IMR-90 (cell line): Measurements from ENCODE around the gene RALGPS1. TPM values are rescaled to one million over a fixed set of nuclear protein-coding genes. Genes with fewer than 3 reads are reported as not detected.
A peak's percentile ranks its signal among the peaks of the same experiment; 100 is the strongest.

Experiments
- ATAC-seq: fragments of 200-7000 bp; cut with Tn5 transposase; 2 replicates; pipeline ENCODE4 v1.9.1; 2020; ENCODE audit warnings: low read depth, mild to moderate bottlenecking, moderate library complexity
- BruUV-seq: library from RNA; stranded (reverse); fragments of 400-500 nt; replicated peaks from 2 replicates; lab custom pipeline; 2021; lab: Mats Ljungman, UMichigan
- CTCF ChIA-PET: fragments of 300-600 bp; formaldehyde crosslinking; extraction: SDS; loops from one replicate; lab custom pipeline; 2021; ENCODE audit warnings: antibody characterized with exemption; lab: Yijun Ruan, JAX
- POLR2A ChIA-PET: fragments of 300-600 bp; sonication (Branson Sonifier 250); formaldehyde crosslinking; loops from one replicate; lab custom pipeline; 2022; ENCODE audit warnings: antibody characterized with exemption; ENCODE audit not compliant: unreplicated experiment; lab: Charles Lee
- DNase-seq: peaks from one replicate; pipeline ENCODE4 v3.0.0; 2013
- H2AFZ ChIP-seq: replicated peaks from 2 replicates; pipeline ENCODE3; 2013; ENCODE audit warnings: low read length, mild to moderate bottlenecking; ENCODE audit not compliant: poor library complexity
- H2AK5ac ChIP-seq: 2 replicates; pipeline ENCODE4 v1.6.1; 2013; ENCODE audit warnings: low read depth, low read length, inconsistent platforms
- H2AK9ac ChIP-seq: replicated peaks from 2 replicates; pipeline ENCODE3; 2013; ENCODE audit warnings: mild to moderate bottlenecking, low read depth, low read length, moderate library complexity; ENCODE audit not compliant: poor library complexity
- H2BK120ac ChIP-seq: 2 replicates; pipeline ENCODE4 v1.6.1; 2013; ENCODE audit warnings: low read depth, low read length, inconsistent platforms
- H2BK15ac ChIP-seq: 3 replicates; pipeline ENCODE4 v1.6.1; 2013; ENCODE audit warnings: low read depth, low read length, inconsistent platforms
- H2BK20ac ChIP-seq: 2 replicates; pipeline ENCODE4 v1.6.1; 2013; ENCODE audit warnings: low read depth, mild to moderate bottlenecking, inconsistent platforms, low read length, moderate library complexity
- H2BK5ac ChIP-seq: 2 replicates; pipeline ENCODE4 v1.6.1; 2013; ENCODE audit warnings: mild to moderate bottlenecking, low read depth, low read length, inconsistent platforms; ENCODE audit not compliant: poor library complexity, severe bottlenecking
- H3K14ac ChIP-seq: replicated peaks from 2 replicates; pipeline ENCODE4 v1.6.1; 2013; ENCODE audit warnings: low read depth, low read length, inconsistent platforms
- H3K18ac ChIP-seq: 2 replicates; pipeline ENCODE4 v1.6.1; 2013; ENCODE audit warnings: low read depth, low read length, control low read depth
- H3K23ac ChIP-seq: 2 replicates; pipeline ENCODE4 v1.6.1; 2013; ENCODE audit warnings: low read depth, low read length, inconsistent platforms
- H3K27ac ChIP-seq: 2 replicates; pipeline ENCODE4 v1.5.1; 2013; ENCODE audit warnings: mild to moderate bottlenecking, control low read depth, low read length; ENCODE audit not compliant: insufficient read depth
- H3K27me3 ChIP-seq: 2 replicates; pipeline ENCODE4 v1.6.1; 2013; ENCODE audit warnings: low read length; ENCODE audit not compliant: control insufficient read depth, insufficient read depth
- H3K36me3 ChIP-seq: 2 replicates; pipeline ENCODE4 v1.6.1; 2013; ENCODE audit warnings: low read length, mixed read lengths; ENCODE audit not compliant: control insufficient read depth, insufficient read depth
- H3K4ac ChIP-seq: 2 replicates; pipeline ENCODE4 v1.6.1; 2013; ENCODE audit warnings: low read depth, low read length, inconsistent platforms
- H3K4me1 ChIP-seq: 2 replicates; pipeline ENCODE4 v1.6.1; 2013; ENCODE audit warnings: low read length, mixed read lengths; ENCODE audit not compliant: control insufficient read depth, insufficient read depth
- H3K4me2 ChIP-seq: 2 replicates; pipeline ENCODE4 v1.6.1; 2013; ENCODE audit warnings: low read depth, mild to moderate bottlenecking, control low read depth, low read length, moderate library complexity
- H3K4me3 ChIP-seq: 2 replicates; pipeline ENCODE4 v1.5.1; 2013; ENCODE audit warnings: low read depth, mild to moderate bottlenecking, control low read depth, low read length, moderate library complexity; ENCODE audit not compliant: insufficient read depth
- H3K56ac ChIP-seq: 2 replicates; pipeline ENCODE4 v1.6.1; 2013; ENCODE audit warnings: low read length, inconsistent platforms; ENCODE audit not compliant: insufficient read depth; ENCODE audit errors: extremely low read depth
- H3K79me1 ChIP-seq, 2 experiments: 2 replicates each; pipeline ENCODE4 v1.6.1; 2013; ENCODE audit warnings: low read length in 2 of 2, inconsistent platforms in 1 of 2, low read depth in 1 of 2
- H3K9ac ChIP-seq: 2 replicates; pipeline ENCODE4 v1.6.1; 2013; ENCODE audit warnings: low read depth, low read length, control low read depth
- H3K9me1 ChIP-seq: 2 replicates; pipeline ENCODE4 v1.6.1; 2013; ENCODE audit warnings: low read length, inconsistent platforms; ENCODE audit not compliant: insufficient read depth
- H3K9me3 ChIP-seq: 2 replicates; pipeline ENCODE4 v1.6.1; 2013; ENCODE audit warnings: low read length; ENCODE audit not compliant: control insufficient read depth, insufficient read depth
- H4K20me1 ChIP-seq: 2 replicates; pipeline ENCODE4 v1.6.1; 2013; ENCODE audit warnings: low read length, inconsistent platforms; ENCODE audit not compliant: insufficient read depth
- H4K5ac ChIP-seq: 2 replicates; pipeline ENCODE4 v1.6.1; 2013; ENCODE audit warnings: mild to moderate bottlenecking, low read depth, low read length, control low read depth
- H4K8ac ChIP-seq, 2 experiments: 2 replicates each; pipeline ENCODE4 v1.6.1; 2013; ENCODE audit warnings: low read depth in 2 of 2, low read length in 2 of 2, control low read depth in 1 of 2, inconsistent platforms in 1 of 2
- H4K91ac ChIP-seq: 2 replicates; pipeline ENCODE4 v1.6.1; 2013; ENCODE audit warnings: low read depth, low read length, inconsistent platforms; ENCODE audit not compliant: insufficient read depth
- CEBPB ChIP-seq: IDR thresholded peaks from 2 replicates; pipeline ENCODE4 v1.6.1; 2012; ENCODE audit warnings: low read depth, low read length, improper control_type of control experiment
- CTCF ChIP-seq: conservative IDR thresholded peaks from 2 replicates; pipeline ENCODE4 v1.5.1; 2012; ENCODE audit warnings: mild to moderate bottlenecking, low read depth, low read length, improper control_type of control experiment
- MAFK ChIP-seq: IDR thresholded peaks from 2 replicates; pipeline ENCODE4 v1.6.1; 2012; ENCODE audit warnings: low read depth, low read length, improper control_type of control experiment
- MAZ ChIP-seq: IDR thresholded peaks from 2 replicates; pipeline ENCODE4 v1.6.1; 2012; ENCODE audit warnings: low read depth, mild to moderate bottlenecking, low read length, improper control_type of control experiment, moderate library complexity, borderline replicate concordance
- MXI1 ChIP-seq: IDR thresholded peaks from 2 replicates; pipeline ENCODE4 v1.6.1; 2012; ENCODE audit warnings: low read depth, mild to moderate bottlenecking, low read length, moderate library complexity, borderline replicate concordance
- NFE2L2 ChIP-seq: fragments of 150-350 bp; IDR thresholded peaks from 2 replicates; pipeline ENCODE4 v1.6.1; 2016; ENCODE audit warnings: low read depth, mild to moderate bottlenecking, low read length
- POLR2A ChIP-seq: IDR thresholded peaks from 2 replicates; pipeline ENCODE4 v1.6.1; 2012; ENCODE audit warnings: mild to moderate bottlenecking, low read depth, low read length
- RAD21 ChIP-seq: IDR thresholded peaks from 2 replicates; pipeline ENCODE4 v1.6.1; 2012; ENCODE audit warnings: low read length, improper control_type of control experiment
- RCOR1 ChIP-seq: IDR thresholded peaks from 2 replicates; pipeline ENCODE4 v1.6.1; 2012; ENCODE audit warnings: mild to moderate bottlenecking, low read length, improper control_type of control experiment; ENCODE audit not compliant: insufficient replicate concordance
- RFX5 ChIP-seq: IDR thresholded peaks from 2 replicates; pipeline ENCODE4 v1.8.0; 2012; ENCODE audit warnings: low read depth, mild to moderate bottlenecking, low read length, moderate library complexity
- SMC3 ChIP-seq: fragments of 150-350 bp; IDR thresholded peaks from 2 replicates; pipeline ENCODE4 v1.6.1; 2016; ENCODE audit warnings: low read depth, mild to moderate bottlenecking, antibody characterized with exemption, low read length, moderate library complexity
- WGBS, 2 experiments: methylation state at CpG; one replicate each; pipeline versions ENCODE4 v1.1.5 to v1.1.7; 2013; ENCODE audit warnings: missing lambda C conversion rate in 2 of 2; ENCODE audit not compliant: insufficient read length in 1 of 2; ENCODE audit errors: extremely low coverage in 2 of 2; 5-methylcytosine and 5-hydroxymethylcytosine counted together
- dilution Hi-C: fragments of 300-500 bp; cut with HindIII; formaldehyde crosslinking; loops from one replicate; pipeline ENCODE4 v1.14.3; 2018; ENCODE audit warnings: low sequenced_read_pairs; ENCODE audit not compliant: unreplicated experiment
- in situ Hi-C: fragments of 300-500 bp; cut with MboI; formaldehyde crosslinking; loops from 3 replicates; pipeline ENCODE4 v1.14.3; 2019; ENCODE audit warnings: low sequenced_read_pairs, inconsistent platforms, mixed read lengths
- intact Hi-C: fragments of 100-400 bp; cut with micrococcal nuclease; formaldehyde crosslinking; loops from 2 replicates; pipeline ENCODE4 v1.10.0; 2022
- polyA plus RNA-seq, 3 experiments: library from polyadenylated mRNA; depleted of rRNA; stranded (reverse); fragments of >200 nt; gene quantifications; 2 replicates each; pipeline ENCODE4 v1.2.3, GENCODE V29; 2012; ENCODE audit warnings: low replicate concordance in 1 of 3
- total RNA-seq: library from RNA; depleted of rRNA; stranded (reverse); fragments of >200 nt; gene quantifications from 2 replicates; pipeline ENCODE4 v1.2.3, GENCODE V29; 2012
- TF ChIP-seq, protein P1 (sequence below): fragments of 150-350 bp; IDR thresholded peaks from 2 replicates; pipeline ENCODE4 v1.6.1; 2017; ENCODE audit warnings: mild to moderate bottlenecking, antibody characterized with exemption, low read length, low read depth

RALGPS1 gene
- total and polyA plus RNA-seq, 2 of the 4 experiments (the other 2 are of a cell fraction): 0.90 to 2.8 TPM

GRCh38 chr9:127197861-127198430 is 283.4 kb downstream of the RALGPS1 start:
- no peak overlapping the region; the same call in 1 of the 2 replicates for H4K5ac ChIP-seq
- peak overlapping the region; percentile 8 for H2AFZ ChIP-seq
- no peak overlapping the region for H3K27ac ChIP-seq
- ATAC-seq (peak; percentile 10; the same call in 1 of the 2 replicates), DNase-seq (peak; percentile 51)
- in situ Hi-C loops: loop anchor here (5.0 to 10.0 kb wide), 2 partner anchors 233 to 256 kb away; no protein-coding TSS in a partner anchor
- H2BK15ac ChIP-seq: peak overlapping the region; percentile 44; the same call in 1 of the 3 replicates
- no peak overlapping the region for H3K23ac ChIP-seq
- H4K91ac ChIP-seq: 0 out of 2 replicates have a peak overlapping the region, but pooled peaks have one; percentile 33
- CTCF ChIA-PET: interaction anchor here (1.4 to 4.4 kb wide), 4 partner anchors 34 to 257 kb away, joined by 3 to 27 read pairs (median 6); no protein-coding TSS in a partner anchor
- no peak overlapping the region for H3K4me2 ChIP-seq
- H3K9me1 ChIP-seq: peaks cover 12% of the 10 kb centered on the region; the same call in 1 of the 2 replicates
- H3K56ac ChIP-seq: no peak overlapping the region
- dilution Hi-C loops: no loop called here
- H2BK120ac ChIP-seq: peak overlapping the region; percentile 52
- BruUV-seq: no TSS peak
- no peaks in the 10 kb centered on the region for H4K20me1 ChIP-seq
- peak overlapping the region; percentile 11; the same call in 1 of the 2 replicates for H3K18ac ChIP-seq
- no peaks in the 10 kb centered on the region for H3K79me1 ChIP-seq
- H2BK5ac ChIP-seq: no peak overlapping the region
- H3K36me3 ChIP-seq: no peaks in the 10 kb centered on the region
- WGBS, 2 experiments: 50% methylated on average over 3 of the region's 8 CpGs; no CpG with 5 or more reads in 1 of the 2 experiments
- no peak overlapping the region for H3K4me3 ChIP-seq
- H3K4ac ChIP-seq: peak overlapping the region; percentile 40
- H2AK9ac ChIP-seq: peak overlapping the region; percentile 10
- no peak overlapping the region for H3K9ac ChIP-seq
- H3K9me3 ChIP-seq: no peaks in the 10 kb centered on the region
- POLR2A ChIA-PET: no interaction called here
- H3K14ac ChIP-seq: 0 out of 2 replicates have a peak overlapping the region, but pooled peaks have one; percentile 48
- H2AK5ac ChIP-seq: peak overlapping the region; percentile 75; the same call in 1 of the 2 replicates
- peak overlapping the region; percentile 50 for H2BK20ac ChIP-seq
- H4K8ac ChIP-seq: no peak overlapping the region
- peaks cover 14% of the 10 kb centered on the region; the same call in 1 of the 2 replicates for H3K4me1 ChIP-seq
- no peaks in the 10 kb centered on the region for H3K27me3 ChIP-seq
- no peak for TF ChIP-seq CEBPB
- TF ChIP-seq CTCF: no peak
- no peak for TF ChIP-seq RFX5
- TF ChIP-seq, protein P1, sequence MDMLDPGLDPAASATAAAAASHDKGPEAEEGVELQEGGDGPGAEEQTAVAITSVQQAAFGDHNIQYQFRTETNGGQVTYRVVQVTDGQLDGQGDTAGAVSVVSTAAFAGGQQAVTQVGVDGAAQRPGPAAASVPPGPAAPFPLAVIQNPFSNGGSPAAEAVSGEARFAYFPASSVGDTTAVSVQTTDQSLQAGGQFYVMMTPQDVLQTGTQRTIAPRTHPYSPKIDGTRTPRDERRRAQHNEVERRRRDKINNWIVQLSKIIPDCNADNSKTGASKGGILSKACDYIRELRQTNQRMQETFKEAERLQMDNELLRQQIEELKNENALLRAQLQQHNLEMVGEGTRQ: no peak
- no peak for TF ChIP-seq NFE2L2
- no peak for TF ChIP-seq RAD21
- TF ChIP-seq MAZ: no peak
- TF ChIP-seq MAFK: no peak
- TF ChIP-seq RCOR1: no peak
- TF ChIP-seq POLR2A: no peak
- no peak for TF ChIP-seq SMC3
- TF ChIP-seq MXI1: no peak
- intact Hi-C loops: loop anchor here (2.0 to 5.0 kb wide), 2 partner anchors 96 to 149 kb away; no protein-coding TSS in a partner anchor
